SK-N-MC (cell line): ENCODE data around the gene TMEM158.

Experiments used
- EZH2 ChIP-seq: fragments of 200-600 bp; sonication (generic); IDR thresholded peaks from one replicate; pipeline ENCODE4 v1.6.1; 2017; ENCODE audit warnings: antibody characterized with exemption
- POLR2AphosphoS5 ChIP-seq: IDR thresholded peaks from 2 replicates; pipeline ENCODE4 v1.6.1; 2012; ENCODE audit warnings: mild to moderate bottlenecking, low read depth, low read length, borderline replicate concordance

DNA sequence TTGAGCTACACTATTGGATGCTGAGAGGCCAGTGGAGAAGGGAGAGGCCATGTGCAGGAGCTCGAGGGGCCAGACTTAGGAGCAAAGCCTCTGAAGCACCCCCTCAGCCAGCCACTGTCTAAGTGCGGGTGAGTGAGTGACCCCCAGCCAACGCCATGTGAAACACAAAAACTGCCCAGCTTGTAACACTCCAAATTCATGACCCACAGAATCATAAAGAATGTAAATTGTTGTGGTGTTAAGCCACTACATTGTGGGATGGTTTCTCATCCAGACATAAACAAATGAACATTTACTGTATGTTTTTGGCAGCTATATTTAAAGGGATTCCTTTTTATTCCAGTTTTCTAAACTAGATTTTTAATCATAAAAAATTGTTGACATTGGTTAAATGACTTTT is 27.2 kb upstream of the TMEM158 start:
- no peak for TF ChIP-seq EZH2
- no peak for TF ChIP-seq POLR2AphosphoS5
